ENCODE measurements around the gene LY9. TPM values are rescaled to one million over a fixed set of nuclear protein-coding genes. Genes with fewer than 3 reads are reported as not detected.
"Not testable (repeated sequence)": the region's sequence is repeated elsewhere in the genome, so short reads cannot be mapped to it uniquely, and the experiment has no call there.

The LY9 gene
- total RNA-seq, 2 experiments from 2014 or later = 70.9 to 73.6 TPM

DNA sequence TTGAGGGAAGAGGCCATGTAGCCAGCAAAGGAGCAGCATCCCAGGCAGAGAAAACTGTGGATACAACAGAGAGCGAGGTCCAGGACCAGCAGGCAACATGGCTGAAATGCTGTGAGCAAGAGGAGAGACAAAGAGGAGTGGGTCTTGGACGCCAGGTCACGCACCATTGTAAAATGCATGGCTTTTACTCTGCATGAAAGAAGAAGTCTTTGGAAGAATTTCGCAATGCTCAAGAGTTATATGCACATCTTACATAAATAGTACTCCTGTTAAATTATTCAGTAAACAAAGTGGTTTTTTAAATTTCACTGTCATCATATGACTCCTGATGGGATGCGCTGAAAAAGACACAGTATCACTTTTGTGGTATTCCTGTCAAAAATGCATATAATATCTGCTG lies 63.2 kb downstream of the LY9 start:
- ATAC-seq (ENCODE audit: low read depth) = no peak
- POLR2A ChIA-PET = no interaction called here

GRCh38 chr1:160860840-160861505 lies 65.0 kb downstream of the LY9 start:
- H3K4me3 Mint-ChIP-seq = peak overlapping the region; percentile 29
- peaks cover 40% of the 10 kb centered on the region for H3K4me1 Mint-ChIP-seq
- POLR2A ChIA-PET = interaction anchor here (4.2 kb wide), 1 partner anchor 23 kb away, joined by 25 read pairs; no protein-coding TSS in a partner anchor
- DNase-seq = no peak
- H3K9me3 Mint-ChIP-seq = peaks cover 2% of the 10 kb centered on the region
- H3K27me3 Mint-ChIP-seq = no peaks in the 10 kb centered on the region
- H3K27ac Mint-ChIP-seq = no peak overlapping the region
- ATAC-seq (ENCODE audit: low read depth) = no peak
- peaks cover 6% of the 10 kb centered on the region for H3K36me3 Mint-ChIP-seq

More for the DNA sequence above, 63.2 kb downstream of the LY9 start:
- Mint-ChIP-seq H3K27me3 (no peaks in the 10 kb centered on the region), H3K4me1 (peaks cover 38% of the 10 kb centered on the region), H3K4me3 (no peak overlapping the region), H3K9me3 (no peaks in the 10 kb centered on the region), H3K27ac (peak overlapping the region; percentile 23), H3K36me3 (peaks cover 6% of the 10 kb centered on the region)
- no peak for DNase-seq

DNA sequence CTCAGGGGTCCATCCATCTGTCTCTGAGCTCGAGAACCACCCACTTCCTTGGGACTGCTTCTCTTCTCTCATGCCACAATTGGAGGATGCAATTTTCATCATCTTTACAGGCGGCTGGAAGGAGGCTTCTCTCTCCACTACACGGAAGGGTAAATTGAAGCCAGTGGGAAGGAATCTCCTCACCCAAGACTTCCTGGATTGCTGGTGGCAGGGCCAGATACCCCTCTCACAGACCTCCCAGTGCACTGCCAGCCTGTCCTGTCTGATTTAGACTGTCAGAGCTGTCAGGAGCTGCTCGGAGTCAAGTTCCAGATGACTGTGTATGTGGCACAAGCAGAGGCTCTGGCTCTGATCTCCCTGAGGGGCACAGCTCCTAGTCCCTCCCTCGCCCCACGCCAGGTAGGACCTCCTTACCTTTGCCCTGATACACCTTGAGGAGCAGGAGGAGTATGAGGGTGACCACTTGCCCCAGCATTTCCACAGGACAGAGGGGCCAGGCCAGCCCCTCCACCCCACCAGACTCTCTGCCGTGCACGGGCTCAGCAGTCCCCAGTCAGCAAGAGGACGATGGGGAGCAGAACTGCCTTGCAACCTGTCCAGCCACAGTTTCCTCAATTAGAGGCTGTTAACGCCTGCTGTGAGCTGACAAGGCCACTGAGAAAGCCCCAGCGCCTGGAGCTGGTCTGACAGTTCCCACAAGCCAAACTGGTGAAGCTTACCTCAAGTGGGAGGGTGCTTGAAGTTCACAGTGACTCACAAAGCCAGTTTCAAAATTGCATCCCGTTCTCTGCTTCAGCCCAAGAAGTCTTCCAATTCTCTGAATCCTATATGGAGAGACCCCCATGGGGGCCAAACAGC lies 66.5 kb downstream of the LY9 start, which contains the start of gene CD244:
CD244 (minus strand) TSS at position 685 of the 858 bp plus-strand sequence; CDS start at position 475, 210 bp downstream.
- H3K4me3 Mint-ChIP-seq = peak within 1 kb of the TSS; percentile 67
- ATAC-seq (ENCODE audit: low read depth) (peak; percentile 95), DNase-seq (peak; percentile 61)
- peaks cover 40% of the 10 kb centered on the region for H3K4me1 Mint-ChIP-seq
- POLR2A ChIA-PET = interaction anchor here (1.0 to 4.2 kb wide), 3 partner anchors 20 to 65 kb away, joined by 3 to 25 read pairs (median 5); no protein-coding TSS in a partner anchor
- H3K36me3 Mint-ChIP-seq = peaks cover 6% of the 10 kb centered on the region
- peaks cover 2% of the 10 kb centered on the region for H3K9me3 Mint-ChIP-seq
- no peaks in the 10 kb centered on the region for H3K27me3 Mint-ChIP-seq
- H3K27ac Mint-ChIP-seq = peak within 1 kb of the TSS; percentile 80

GRCh38 chr1:160863061-160863773 lies 67.2 kb downstream of the LY9 start:
- Mint-ChIP-seq H3K9me3 (peaks cover 2% of the 10 kb centered on the region), H3K4me3 (peak overlapping the region; percentile 67), H3K4me1 (peaks cover 42% of the 10 kb centered on the region), H3K36me3 (peaks cover 4% of the 10 kb centered on the region), H3K27ac (peak overlapping the region; percentile 80), H3K27me3 (no peaks in the 10 kb centered on the region)
- POLR2A ChIA-PET = interaction anchor here (1.1 to 4.2 kb wide), 2 partner anchors 21 to 25 kb away, joined by 3 to 25 read pairs; no protein-coding TSS in a partner anchor
- DNase-seq (no peak), ATAC-seq (ENCODE audit: low read depth) (no peak)

DNA sequence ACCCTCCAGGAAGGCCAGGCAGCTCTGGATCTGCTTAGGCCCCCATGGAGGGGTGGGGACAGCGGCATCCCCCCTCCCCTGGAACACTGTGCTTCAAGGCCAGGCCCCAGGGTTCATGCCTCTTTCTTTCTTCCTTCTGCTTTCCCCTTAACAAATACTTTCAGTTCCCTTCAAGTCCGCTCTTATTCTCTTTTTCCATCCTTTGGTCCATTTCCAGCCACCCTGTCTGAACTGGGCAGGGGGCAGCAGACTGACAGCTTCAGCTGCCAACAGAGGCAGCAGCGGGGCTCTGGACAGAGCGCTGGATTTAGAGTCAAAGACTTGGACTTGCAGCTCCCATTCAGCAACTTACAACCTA lies 67.8 kb downstream of the LY9 start:
- H3K4me1 Mint-ChIP-seq = peaks cover 43% of the 10 kb centered on the region
- H3K27ac Mint-ChIP-seq = peak overlapping the region; percentile 52
- peaks cover 3% of the 10 kb centered on the region for H3K36me3 Mint-ChIP-seq
- ATAC-seq (ENCODE audit: low read depth) (no peak), DNase-seq (no peak)
- H3K27me3 Mint-ChIP-seq = no peaks in the 10 kb centered on the region
- peaks cover 2% of the 10 kb centered on the region for H3K9me3 Mint-ChIP-seq
- POLR2A ChIA-PET = interaction anchor here (4.2 kb wide), 1 partner anchor 26 kb away, joined by 25 read pairs; no protein-coding TSS in a partner anchor
- peak overlapping the region; percentile 9 for H3K4me3 Mint-ChIP-seq

DNA sequence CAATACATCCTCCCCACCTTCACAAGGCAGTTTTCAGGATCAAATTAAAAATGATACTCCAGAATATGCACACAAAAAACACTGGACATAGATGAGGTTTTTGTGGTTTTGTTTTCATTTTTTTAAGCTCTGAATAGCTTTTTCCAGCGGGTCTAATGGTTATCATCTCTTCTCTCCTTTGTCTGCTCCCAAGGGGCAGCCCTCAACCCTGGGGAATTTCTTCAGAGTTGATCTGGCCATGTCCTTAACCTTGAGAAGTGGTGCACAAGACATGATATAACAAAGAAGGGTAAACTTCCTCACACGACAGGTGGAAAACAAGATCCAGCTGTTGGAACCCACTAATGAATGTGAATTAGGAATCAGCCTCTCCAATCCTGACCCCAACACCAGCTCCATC lies 68.2 kb downstream of the LY9 start:
- Mint-ChIP-seq H3K9me3 (peaks cover 2% of the 10 kb centered on the region), H3K4me1 (peaks cover 40% of the 10 kb centered on the region), H3K4me3 (no peak overlapping the region), H3K36me3 (no peaks in the 10 kb centered on the region), H3K27ac (peak overlapping the region; percentile 59), H3K27me3 (no peaks in the 10 kb centered on the region)
- ATAC-seq (ENCODE audit: low read depth) (no peak), DNase-seq (no peak)
- POLR2A ChIA-PET = interaction anchor here (4.2 kb wide), 1 partner anchor 26 kb away, joined by 25 read pairs; no protein-coding TSS in a partner anchor

DNA sequence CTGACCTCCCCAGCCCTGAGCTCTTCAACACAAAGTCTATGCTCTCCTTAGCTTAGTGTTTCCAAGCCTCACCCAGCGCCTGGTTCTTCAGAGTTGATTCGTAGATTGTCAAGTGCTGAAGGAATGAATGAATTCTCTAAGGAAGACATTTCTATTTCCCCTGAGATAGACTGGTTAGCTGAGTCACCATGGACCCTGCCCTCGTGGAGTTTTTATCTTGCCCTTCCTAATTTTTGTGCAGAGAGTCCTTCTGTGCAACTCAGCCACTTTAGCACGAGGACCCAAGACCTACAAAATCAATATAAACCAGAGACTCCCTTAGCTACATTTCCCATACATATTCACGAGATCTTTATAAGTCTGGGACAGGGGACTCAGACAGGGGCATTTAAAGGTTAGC lies 69.4 kb downstream of the LY9 start:
- H3K36me3 Mint-ChIP-seq = no peaks in the 10 kb centered on the region
- peaks cover 39% of the 10 kb centered on the region for H3K4me1 Mint-ChIP-seq
- POLR2A ChIA-PET = interaction anchor here (4.2 kb wide), 1 partner anchor 28 kb away, joined by 25 read pairs; no protein-coding TSS in a partner anchor
- no peak for DNase-seq
- peaks cover 2% of the 10 kb centered on the region for H3K9me3 Mint-ChIP-seq
- no peak overlapping the region for H3K4me3 Mint-ChIP-seq
- H3K27me3 Mint-ChIP-seq = no peaks in the 10 kb centered on the region
- no peak for ATAC-seq (ENCODE audit: low read depth)
- H3K27ac Mint-ChIP-seq = no peak overlapping the region

DNA sequence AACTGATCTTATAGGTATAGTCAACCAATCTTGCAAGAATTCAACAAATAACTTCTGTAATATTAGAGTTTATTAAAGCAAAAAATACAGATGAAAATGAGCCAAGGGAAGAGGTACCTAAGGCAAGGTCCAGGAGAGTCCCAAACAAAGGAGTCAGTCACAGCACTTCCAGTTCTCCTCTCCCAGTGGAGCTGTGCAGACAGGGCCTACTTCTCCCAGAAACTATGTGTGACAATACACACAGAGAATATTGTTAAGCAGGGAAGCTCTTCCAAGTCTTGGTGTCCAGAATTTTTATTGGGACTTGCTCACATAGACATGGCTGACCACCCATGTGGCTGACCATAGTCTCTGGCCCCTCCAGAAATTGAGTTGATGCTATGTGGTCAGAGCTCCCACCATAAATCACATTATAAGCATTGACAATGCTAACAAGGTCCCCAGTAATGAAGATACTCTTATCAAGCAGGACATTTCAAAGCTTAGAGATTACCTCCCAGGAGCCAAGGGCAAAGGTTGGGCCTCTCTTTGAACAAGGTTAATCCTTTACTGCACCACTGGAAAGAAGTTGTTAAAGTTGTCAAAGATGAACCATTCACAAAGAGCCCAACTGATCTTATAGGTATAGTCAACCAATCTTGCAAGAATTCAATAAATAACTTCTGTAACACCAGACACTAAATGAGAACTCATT lies 70.2 kb downstream of the LY9 start:
- Mint-ChIP-seq H3K27me3 (no peaks in the 10 kb centered on the region), H3K27ac (no peak overlapping the region), H3K4me3 (no peak overlapping the region), H3K36me3 (no peaks in the 10 kb centered on the region), H3K9me3 (peaks cover 2% of the 10 kb centered on the region), H3K4me1 (peaks cover 35% of the 10 kb centered on the region)
- DNase-seq (no peak), ATAC-seq (ENCODE audit: low read depth) (no peak)
- POLR2A ChIA-PET = interaction anchor here (1.0 kb wide), 1 partner anchor 27 kb away, joined by 3 read pairs; no protein-coding TSS in a partner anchor

DNA sequence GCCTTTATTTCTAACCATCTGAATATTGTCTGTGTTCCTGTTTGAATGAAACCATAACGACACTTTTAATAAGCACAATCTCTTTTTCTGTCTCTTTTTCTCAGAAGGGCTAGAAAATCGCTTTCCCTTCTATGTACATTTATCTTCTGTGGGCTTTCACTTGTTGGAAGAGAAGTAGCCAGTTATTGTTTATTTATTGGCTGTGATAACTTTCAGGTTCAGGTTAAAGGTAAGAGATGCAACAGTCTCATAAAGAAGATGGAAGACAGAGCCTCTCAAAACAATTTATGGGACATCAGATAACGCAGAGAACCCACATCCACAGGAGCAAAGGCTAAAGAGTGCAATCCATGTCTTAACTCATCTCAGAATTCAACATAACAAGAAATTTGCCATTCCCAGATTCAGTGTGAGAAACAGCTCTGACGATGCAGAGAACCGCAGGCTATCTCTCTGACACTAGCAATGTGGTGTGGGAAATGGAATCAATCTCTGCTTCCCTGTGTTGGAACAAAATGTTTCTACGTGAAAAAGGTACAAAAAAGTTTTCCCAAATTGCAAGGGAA lies 70.8 kb downstream of the LY9 start:
- Mint-ChIP-seq H3K4me3 (no peak overlapping the region), H3K9me3 (peaks cover 2% of the 10 kb centered on the region), H3K4me1 (peaks cover 35% of the 10 kb centered on the region), H3K27ac (no peak overlapping the region), H3K27me3 (no peaks in the 10 kb centered on the region), H3K36me3 (no peaks in the 10 kb centered on the region)
- DNase-seq = no peak
- POLR2A ChIA-PET = interaction anchor here (1.0 kb wide), 1 partner anchor 26 kb away, joined by 3 read pairs; no protein-coding TSS in a partner anchor
- ATAC-seq (ENCODE audit: low read depth) = no peak

DNA sequence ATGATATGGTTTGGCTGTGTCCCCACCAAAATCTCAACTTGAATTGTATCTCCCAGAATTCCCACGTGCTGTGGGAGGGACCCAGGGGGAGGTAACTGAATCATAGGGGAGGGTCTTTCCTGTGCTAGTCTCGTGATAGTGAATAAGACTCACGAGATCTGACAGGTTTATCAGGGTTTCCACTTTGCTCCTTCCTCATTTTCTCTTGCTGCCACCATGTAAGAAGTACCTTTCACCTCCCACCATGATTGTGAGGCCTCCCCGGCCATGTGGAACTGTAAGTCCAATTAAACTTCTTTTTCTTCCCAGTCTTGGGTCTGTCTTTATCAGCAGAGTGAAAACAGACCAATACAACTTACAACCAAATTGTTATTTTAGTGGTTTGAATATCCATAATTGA lies 71.7 kb downstream of the LY9 start:
- H3K4me1 Mint-ChIP-seq = peaks cover 27% of the 10 kb centered on the region
- POLR2A ChIA-PET; H3K27ac Mint-ChIP-seq; H3K4me3 Mint-ChIP-seq; DNase-seq; ATAC-seq (ENCODE audit: low read depth); H3K36me3 Mint-ChIP-seq; H3K27me3 Mint-ChIP-seq; H3K9me3 Mint-ChIP-seq: not testable (repeated sequence)

DNA sequence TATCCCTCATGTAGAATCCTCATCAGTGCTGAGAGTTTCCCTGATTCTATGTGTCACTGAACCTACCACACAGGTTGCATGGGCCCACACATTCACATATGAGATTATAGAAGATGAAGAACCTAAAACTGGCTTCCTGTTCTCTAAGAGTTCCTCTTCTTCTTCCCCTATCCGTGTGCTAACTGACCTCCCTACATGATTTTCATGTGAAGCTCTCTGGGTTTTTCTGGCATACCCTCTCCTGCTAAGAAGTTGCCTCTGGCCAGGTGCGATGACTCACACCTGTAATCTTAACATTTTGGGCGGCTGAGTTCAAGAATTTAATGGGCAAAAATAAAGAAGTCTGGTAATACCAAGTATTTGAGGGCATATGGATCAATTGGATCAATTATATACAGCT lies 72.2 kb downstream of the LY9 start:
- POLR2A ChIA-PET = no interaction called here
- ATAC-seq (ENCODE audit: low read depth) = no peak

GRCh38 chr1:160874935-160875334 lies 79.0 kb downstream of the LY9 start:
- Mint-ChIP-seq H3K27me3 (peaks cover 6% of the 10 kb centered on the region), H3K36me3 (peaks cover 2% of the 10 kb centered on the region), H3K9me3 (peaks cover 2% of the 10 kb centered on the region), H3K27ac (no peak overlapping the region), H3K4me1 (peaks cover 27% of the 10 kb centered on the region), H3K4me3 (no peak overlapping the region)
- ATAC-seq (ENCODE audit: low read depth) (no peak), DNase-seq (no peak)
- POLR2A ChIA-PET = no interaction called here

More for the DNA sequence above, 72.2 kb downstream of the LY9 start:
- Mint-ChIP-seq H3K9me3 (peaks cover 2% of the 10 kb centered on the region), H3K4me1 (peaks cover 22% of the 10 kb centered on the region), H3K27ac (no peak overlapping the region), H3K27me3 (no peaks in the 10 kb centered on the region), H3K36me3 (no peaks in the 10 kb centered on the region), H3K4me3 (no peak overlapping the region)
- no peak for DNase-seq
